ENCODE measurements around the gene NRXN3.

- no peak for TF ChIP-seq POLR2A (IDR thresholded peaks at IDR 0.05; ENCODE audit: low read depth, low read length)
- TF ChIP-seq MAZ (IDR thresholded peaks at IDR 0.05; ENCODE audit: borderline replicate concordance, low read depth, low read length), result no peak
- no peak for TF ChIP-seq SMC3 (IDR thresholded peaks at IDR 0.05; ENCODE audit: low read depth, low read length)
- TF ChIP-seq CTCF (conservative IDR thresholded peaks at IDR 0.05; ENCODE audit: low read depth, low read length), result no peak
- no peak for TF ChIP-seq NFE2L2 (IDR thresholded peaks at IDR 0.05; ENCODE audit: low read depth, low read length)
- TF ChIP-seq RAD21 (IDR thresholded peaks at IDR 0.05; ENCODE audit: low read length), result no peak
- no peak for TF ChIP-seq FOS (IDR thresholded peaks at IDR 0.05; ENCODE audit: low read depth, low read length)
- TF ChIP-seq RFX5 (IDR thresholded peaks at IDR 0.05; ENCODE audit: low read depth, low read length), result no peak
- no peak for TF ChIP-seq ELK1 (IDR thresholded peaks at IDR 0.05; ENCODE audit: borderline replicate concordance, low read depth, low read length)
- no peak for TF ChIP-seq MXI1 (IDR thresholded peaks at IDR 0.05; ENCODE audit: borderline replicate concordance, low read depth, low read length)
Measured at GRCh38 chr14:78425330-78425729, 255.2 kb downstream of the NRXN3 start.

Data from IMR-90 (cell line).